Uterus (tissue), 4 donors: ENCODE data around the gene RBM41. TPM values are rescaled to one million over a fixed set of nuclear protein-coding genes. Genes with fewer than 3 reads are reported as not detected.

ENCODE experiments used
- DNase-seq, 2 donors: peaks; one replicate each; pipeline ENCODE4 v3.0.0-alpha.2; 2019 to 2020
- H3K27ac ChIP-seq, 2 donors: fragments of 200-600 bp; sonication (generic); 1 replicate in 1 of 2; 2 replicates in 1 of 2; pipeline ENCODE4 v1.5.1; 2016 to 2018
- H3K27me3 ChIP-seq, 2 donors: fragments of 200-600 bp; sonication (generic); one replicate each; pipeline ENCODE4 v1.5.1; 2018 to 2019; ENCODE audit warnings: control low read depth in 1 of 2
- H3K36me3 ChIP-seq, 2 donors: fragments of 200-600 bp; sonication (generic); one replicate each; pipeline ENCODE4 v1.5.1; 2019; ENCODE audit warnings: control low read depth in 1 of 2
- H3K4me1 ChIP-seq, 2 donors: fragments of 200-600 bp; sonication (generic); one replicate each; pipeline ENCODE4 v1.5.1; 2018 to 2019; ENCODE audit warnings: control low read depth in 1 of 2
- H3K4me3 ChIP-seq, 2 donors: fragments of 200-600 bp; sonication (generic); 1 replicate in 1 of 2; 2 replicates in 1 of 2; pipeline ENCODE4 v1.5.1; 2018 to 2019; ENCODE audit warnings: mild to moderate bottlenecking in 1 of 2
- H3K9me3 ChIP-seq, 2 donors: fragments of 200-600 bp; sonication (generic); one replicate each; pipeline ENCODE4 v1.5.1; 2019; ENCODE audit warnings: control low read depth in 1 of 2
- CTCF ChIP-seq, 4 experiments: fragments of 200-600 bp in 2 of 4; fragments of 450-650 bp in 2 of 4; sonication (generic) in 2 of 4; IDR thresholded peaks; one replicate each; pipeline ENCODE4 v1.5.1; 2016 to 2019; ENCODE audit warnings: antibody characterized with exemption in 4 of 4, mild to moderate bottlenecking in 2 of 4, moderate library complexity in 1 of 4
- POLR2A ChIP-seq, 2 donors: fragments of 450-650 bp; IDR thresholded peaks; one replicate each; pipeline ENCODE4 v1.6.1; 2016; ENCODE audit warnings: antibody characterized with exemption in 2 of 2, mild to moderate bottlenecking in 1 of 2, moderate library complexity in 1 of 2
- intact Hi-C: fragments of 100-400 bp; cut with DNase I; formaldehyde crosslinking; loops from one replicate; pipeline ENCODE4 v1.15.1; 2023; ENCODE audit warnings: low total_unique reads
- total RNA-seq, 4 donors: library from RNA; depleted of rRNA in 3 of 4; stranded (reverse); fragments of >200 nt in 3 of 4; gene quantifications; one replicate each; pipeline versions ENCODE4 v1.1.0 to v1.2.4, GENCODE V29; 2014 to 2023
- donor health status: DM: yes; HTN: yes; CAD: no.

The RBM41 gene
- total RNA-seq, 4 donors from 2014 or later: 13.5 to 115 (median 24.5) TPM

- TF ChIP-seq POLR2A (IDR thresholded peaks at IDR 0.05) (no peak), CTCF (IDR thresholded peaks at IDR 0.05) (no peak)
- intact Hi-C loops: no loop called here
Observed at GRCh38 chrX:107123750-107124149, 5.1 kb upstream of the RBM41 start.

GRCh38 chrX:107119283-107119682 lies 661 bp upstream of the RBM41 start:
- H3K4me1 ChIP-seq: no peaks in the 10 kb centered on the region
- intact Hi-C loops: no loop called here
- no peak for TF ChIP-seq CTCF (IDR thresholded peaks at IDR 0.05)
- no peak for TF ChIP-seq POLR2A (IDR thresholded peaks at IDR 0.05)
- H3K9me3 ChIP-seq: no peaks in the 10 kb centered on the region
- H3K4me3 ChIP-seq: peak overlapping the region in 1 of 2 donors; percentile 37
- H3K27ac ChIP-seq: peak overlapping the region; percentile 44 to 57
- H3K27me3 ChIP-seq: no peaks in the 10 kb centered on the region
- DNase-seq: no peak
- H3K36me3 ChIP-seq: no peaks in the 10 kb centered on the region

More at GRCh38 chrX:107123750-107124149, 5.1 kb upstream of the RBM41 start:
- Histone ChIP-seq H3K27ac (no peak overlapping the region), H3K4me1 (no peaks in the 10 kb centered on the region), H3K36me3 (no peaks in the 10 kb centered on the region), H3K27me3 (peaks cover 0 to 18% of the 10 kb centered on the region in 2 donors), H3K9me3 (no peaks in the 10 kb centered on the region), H3K4me3 (no peak overlapping the region)
- DNase-seq: no peak

GRCh38 chrX:107117993-107118321 lies 665 bp downstream of the RBM41 start:
- Histone ChIP-seq H3K27me3 (no peaks in the 10 kb centered on the region), H3K9me3 (no peaks in the 10 kb centered on the region), H3K36me3 (no peaks in the 10 kb centered on the region), H3K4me3 (peak overlapping the region; percentile 37 to 41), H3K4me1 (no peaks in the 10 kb centered on the region), H3K27ac (peak overlapping the region; percentile 44 to 57)
- intact Hi-C loops: no loop called here
- no peak for DNase-seq
- no peak for TF ChIP-seq CTCF (IDR thresholded peaks at IDR 0.05)
- TF ChIP-seq POLR2A (IDR thresholded peaks at IDR 0.05): no peak

GRCh38 chrX:107107459-107107858 lies 11.2 kb downstream of the RBM41 start:
- H3K36me3 ChIP-seq: no peaks in the 10 kb centered on the region
- intact Hi-C loops: no loop called here
- no peaks in the 10 kb centered on the region for H3K4me1 ChIP-seq
- no peak for TF ChIP-seq POLR2A (IDR thresholded peaks at IDR 0.05)
- no peak for TF ChIP-seq CTCF (IDR thresholded peaks at IDR 0.05)
- H3K27me3 ChIP-seq: peaks cover 0 to 3% of the 10 kb centered on the region in 2 donors
- H3K4me3 ChIP-seq: no peak overlapping the region
- no peaks in the 10 kb centered on the region for H3K9me3 ChIP-seq
- DNase-seq: no peak
- no peak overlapping the region for H3K27ac ChIP-seq

- H3K27me3 ChIP-seq: no peaks in the 10 kb centered on the region
- no peaks in the 10 kb centered on the region for H3K4me1 ChIP-seq
- no peak overlapping the region for H3K4me3 ChIP-seq
- no peaks in the 10 kb centered on the region for H3K9me3 ChIP-seq
- no peaks in the 10 kb centered on the region for H3K36me3 ChIP-seq
- TF ChIP-seq POLR2A (IDR thresholded peaks at IDR 0.05) (no peak), CTCF (IDR thresholded peaks at IDR 0.05) (no peak)
- no peak overlapping the region for H3K27ac ChIP-seq
- intact Hi-C loops: no loop called here
- DNase-seq: no peak
Observed at GRCh38 chrX:107102980-107103379, 15.6 kb downstream of the RBM41 start.
